Measurements from ENCODE around the gene SLC6A16.
"Not testable (repeated sequence)": the region's sequence is repeated elsewhere in the genome, so short reads cannot be mapped to it uniquely, and the experiment has no call there.

The SLC6A16 gene

GRCh38 chr19:49324801-49325576 is at the start of gene SLC6A16:
Gene SLC6A16, minus strand, starts transcription at chr19:49325191. Its CDS starts 13,844 bp downstream, at chr19:49311347.
- no peak within 1 kb of the TSS for H3K4me3 ChIP-seq (ENCODE audit: low read depth, low read length)

GRCh38 chr19:49373174-49373573 is 48.2 kb upstream of the SLC6A16 start:
- H3K4me3 ChIP-seq (ENCODE audit: low read depth, low read length), result not testable (repeated sequence)

- H3K4me3 ChIP-seq (ENCODE audit: low read depth, low read length), result no peak overlapping the region
Measured at GRCh38 chr19:49371184-49371583, 46.2 kb upstream of the SLC6A16 start.

GRCh38 chr19:49368711-49369358 is 43.8 kb upstream of the SLC6A16 start:
- H3K4me3 ChIP-seq (ENCODE audit: low read depth, low read length), result no peak overlapping the region

GRCh38 chr19:49366110-49366509 is 41.1 kb upstream of the SLC6A16 start:
- H3K4me3 ChIP-seq (ENCODE audit: low read depth, low read length), result no peak overlapping the region

GRCh38 chr19:49364083-49364737 is 39.2 kb upstream of the SLC6A16 start:
- H3K4me3 ChIP-seq (ENCODE audit: low read depth, low read length), result no peak overlapping the region

- H3K4me3 ChIP-seq (ENCODE audit: low read depth, low read length), result peak within 1 kb of the TSS; percentile 37
Measured at GRCh38 chr19:49363268-49364082, 38.5 kb upstream of the SLC6A16 start, which contains the start of gene DKKL1. Gene DKKL1, plus strand, starts transcription at chr19:49363877. Its CDS starts 122 bp downstream, at chr19:49363999.

- peak overlapping the region; percentile 37 for H3K4me3 ChIP-seq (ENCODE audit: low read depth, low read length)
Measured at GRCh38 chr19:49362929-49363267, 37.9 kb upstream of the SLC6A16 start.

GRCh38 chr19:49362048-49362928 is 37.3 kb upstream of the SLC6A16 start, which contains the start of gene TEAD2:
Gene TEAD2, minus strand, starts transcription at chr19:49362416. Its CDS starts 2,341 bp downstream, at chr19:49360075.
- peak within 1 kb of the TSS; percentile 86 for H3K4me3 ChIP-seq (ENCODE audit: low read depth, low read length)

- peak overlapping the region; percentile 86 for H3K4me3 ChIP-seq (ENCODE audit: low read depth, low read length)
Measured at GRCh38 chr19:49361438-49362047, 36.6 kb upstream of the SLC6A16 start.

GRCh38 chr19:49359851-49360820 is 35.1 kb upstream of the SLC6A16 start:
- no peak overlapping the region for H3K4me3 ChIP-seq (ENCODE audit: low read depth, low read length)

- no peak overlapping the region for H3K4me3 ChIP-seq (ENCODE audit: low read depth, low read length)
Measured at GRCh38 chr19:49357186-49357585, 32.2 kb upstream of the SLC6A16 start.

- H3K4me3 ChIP-seq (ENCODE audit: low read depth, low read length), result no peak overlapping the region
Measured at GRCh38 chr19:49356382-49356781, 31.4 kb upstream of the SLC6A16 start.

- no peak overlapping the region for H3K4me3 ChIP-seq (ENCODE audit: low read depth, low read length)
Measured at GRCh38 chr19:49355909-49356353, 30.9 kb upstream of the SLC6A16 start.

- H3K4me3 ChIP-seq (ENCODE audit: low read depth, low read length), result no peak overlapping the region
Measured at GRCh38 chr19:49349567-49349966, 24.6 kb upstream of the SLC6A16 start.

GRCh38 chr19:49348305-49349189 is 23.6 kb upstream of the SLC6A16 start:
- no peak overlapping the region for H3K4me3 ChIP-seq (ENCODE audit: low read depth, low read length)

GRCh38 chr19:49347835-49348234 is 22.8 kb upstream of the SLC6A16 start:
- H3K4me3 ChIP-seq (ENCODE audit: low read depth, low read length), result no peak overlapping the region
